Measurements from ENCODE around the gene ROPN1.
"Not testable (repeated sequence)": the region's sequence is repeated elsewhere in the genome, so short reads cannot be mapped to it uniquely, and the experiment has no call there.

Gene ROPN1

GRCh38 chr3:123997543-123997942 lies 5.6 kb upstream of the ROPN1 start:
- no peak for DNase-seq (ENCODE audit: low spot score)

GRCh38 chr3:123993818-123994217 lies 1.9 kb upstream of the ROPN1 start:
- no peak for DNase-seq (ENCODE audit: low spot score)

GRCh38 chr3:123986427-123986826 lies 5.5 kb downstream of the ROPN1 start:
- no peak for DNase-seq (ENCODE audit: low spot score)

DNA sequence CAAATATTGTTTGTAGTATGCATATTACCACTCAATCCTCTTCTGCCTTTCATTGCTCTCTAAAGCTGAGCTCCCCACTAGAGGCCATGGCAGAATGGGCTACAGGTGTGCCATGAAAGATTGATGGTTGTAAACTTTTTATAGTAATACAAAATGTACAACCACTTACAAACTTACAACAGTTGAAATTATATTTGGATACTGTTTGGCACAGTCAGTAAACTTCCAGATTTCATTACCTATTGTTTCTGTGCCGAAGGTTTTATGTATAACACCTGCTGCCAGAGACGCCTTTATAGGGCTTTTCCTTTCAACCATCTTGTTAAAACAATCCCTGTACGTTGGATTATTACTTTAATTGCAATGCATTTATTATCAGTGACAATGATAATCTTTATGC lies 7.0 kb downstream of the ROPN1 start:
- no peak for DNase-seq (ENCODE audit: low spot score)

DNA sequence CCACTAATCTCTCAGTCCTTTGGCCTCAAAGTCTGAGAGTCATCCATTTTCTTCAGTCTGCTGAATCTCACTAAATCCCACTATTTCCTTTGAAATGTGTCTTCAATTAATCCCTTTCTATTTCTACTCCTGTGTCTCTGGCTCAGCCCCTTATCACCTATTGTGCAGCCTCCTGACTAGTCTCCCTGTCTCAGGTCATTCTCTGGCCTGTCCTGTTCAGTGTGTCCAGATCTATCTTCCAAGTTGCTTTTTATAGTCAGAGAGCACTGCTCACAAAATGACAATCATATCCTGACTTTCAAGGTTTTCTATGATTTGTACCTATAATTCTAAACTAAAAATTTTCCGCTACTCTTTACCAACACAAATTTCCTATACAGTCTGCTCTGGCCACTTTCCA lies 7.6 kb downstream of the ROPN1 start:
- no peak for DNase-seq (ENCODE audit: low spot score)

GRCh38 chr3:123981317-123981716 lies 10.6 kb downstream of the ROPN1 start:
- DNase-seq (ENCODE audit: low spot score) = not testable (repeated sequence)

DNA sequence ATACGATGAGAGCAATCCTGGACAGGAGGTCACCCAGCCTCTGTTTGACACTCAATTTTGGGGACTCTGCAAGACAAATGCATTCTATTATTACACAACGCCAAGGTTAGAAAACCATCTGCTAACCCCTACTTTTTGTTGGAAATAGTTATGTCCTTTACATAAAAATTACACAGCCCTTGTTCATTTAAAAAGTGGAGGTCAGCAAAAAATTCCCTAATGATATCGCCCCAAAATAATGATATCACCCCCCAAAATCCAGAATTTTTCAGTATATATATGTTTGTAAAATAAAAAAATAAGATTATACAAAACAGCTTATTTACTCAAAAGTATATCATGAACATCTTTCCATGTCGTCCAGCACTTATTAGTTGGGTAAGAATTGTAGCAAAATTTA lies 11.4 kb downstream of the ROPN1 start:
- DNase-seq (ENCODE audit: low spot score) = no peak

GRCh38 chr3:123979525-123980501 lies 12.1 kb downstream of the ROPN1 start:
- peak; percentile 76 for DNase-seq (ENCODE audit: low spot score)

- not testable (repeated sequence) for DNase-seq (ENCODE audit: low spot score)
Measured at GRCh38 chr3:123976904-123977303, 15.0 kb downstream of the ROPN1 start.

DNA sequence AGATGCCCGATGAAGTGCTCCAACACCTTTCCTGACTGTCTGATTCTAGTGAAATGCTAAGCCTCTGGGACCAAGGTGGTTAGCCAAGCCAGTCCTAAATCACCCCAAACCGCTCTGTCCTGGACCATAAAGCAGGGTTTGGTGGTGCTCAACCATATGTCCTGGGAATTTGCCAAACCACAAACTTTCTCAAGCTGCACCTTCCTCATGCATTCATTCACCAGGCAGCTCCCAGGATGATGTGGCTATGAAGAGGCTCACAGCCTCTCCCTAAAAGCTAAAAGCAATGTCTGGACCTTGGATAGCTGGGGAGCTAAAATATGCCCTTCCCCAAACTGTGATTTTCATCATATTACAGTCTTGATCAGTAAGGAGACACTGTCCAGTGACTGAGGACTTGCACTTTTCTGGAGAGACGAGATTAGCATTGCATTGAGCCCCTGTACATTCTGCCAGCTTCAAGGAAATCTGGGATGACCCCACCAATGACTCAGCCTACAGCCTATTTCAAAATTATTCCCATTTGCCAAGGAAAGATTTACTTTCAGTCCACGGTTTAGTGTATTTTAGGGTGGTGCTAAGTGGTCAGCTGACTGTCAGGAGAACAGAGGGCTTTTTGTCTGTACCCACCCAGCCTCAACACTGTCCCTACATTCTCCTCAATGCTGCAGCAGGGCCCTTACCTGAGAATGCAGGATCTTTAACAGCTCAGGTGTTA lies 15.6 kb downstream of the ROPN1 start:
- DNase-seq (ENCODE audit: low spot score) = not testable (repeated sequence)

DNA sequence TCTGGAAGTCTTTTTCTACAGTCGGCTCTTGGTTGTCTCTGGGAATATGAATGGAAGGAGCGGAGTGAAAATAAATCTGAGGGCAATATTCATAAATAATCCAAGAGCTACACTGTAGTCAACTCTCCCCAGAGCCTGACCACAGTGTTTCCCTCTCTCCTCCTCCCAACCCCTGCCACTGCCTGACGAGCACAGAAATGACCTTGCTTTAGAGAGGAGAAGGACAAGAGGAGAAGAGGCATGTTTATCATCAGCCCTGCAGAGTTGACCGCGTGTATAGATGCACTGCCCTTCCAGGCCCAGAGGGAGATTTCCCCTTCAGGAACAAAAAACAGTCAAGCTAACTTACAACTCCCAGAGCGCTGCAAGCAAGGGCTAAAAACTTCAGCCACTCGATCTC lies 16.9 kb downstream of the ROPN1 start:
- not testable (repeated sequence) for DNase-seq (ENCODE audit: low spot score)

DNA sequence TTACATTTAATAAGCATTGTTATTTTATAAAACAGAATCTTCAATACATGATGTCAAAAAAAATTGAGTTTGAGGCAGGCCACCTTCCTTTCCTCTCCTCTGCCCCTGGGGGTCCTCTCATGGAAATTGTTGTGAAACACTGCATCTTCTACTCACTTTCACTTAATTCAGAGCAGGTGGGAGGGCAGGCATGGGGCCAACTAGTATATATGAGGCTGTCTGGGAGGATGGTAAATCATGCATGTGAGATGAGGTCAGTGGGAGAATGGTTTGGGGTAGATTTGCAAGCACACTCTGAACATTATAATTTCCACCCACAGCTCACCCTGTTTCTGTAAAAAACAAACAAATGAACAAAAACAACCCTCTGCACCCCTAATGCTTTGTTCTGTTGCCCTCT lies 20.5 kb downstream of the ROPN1 start:
- DNase-seq (ENCODE audit: low spot score) = no peak

GRCh38 chr3:123967260-123967659 lies 24.7 kb downstream of the ROPN1 start:
- DNase-seq (ENCODE audit: low spot score) = not testable (repeated sequence)

GRCh38 chr3:123966799-123967198 lies 25.1 kb downstream of the ROPN1 start:
- DNase-seq (ENCODE audit: low spot score) = not testable (repeated sequence)

DNA sequence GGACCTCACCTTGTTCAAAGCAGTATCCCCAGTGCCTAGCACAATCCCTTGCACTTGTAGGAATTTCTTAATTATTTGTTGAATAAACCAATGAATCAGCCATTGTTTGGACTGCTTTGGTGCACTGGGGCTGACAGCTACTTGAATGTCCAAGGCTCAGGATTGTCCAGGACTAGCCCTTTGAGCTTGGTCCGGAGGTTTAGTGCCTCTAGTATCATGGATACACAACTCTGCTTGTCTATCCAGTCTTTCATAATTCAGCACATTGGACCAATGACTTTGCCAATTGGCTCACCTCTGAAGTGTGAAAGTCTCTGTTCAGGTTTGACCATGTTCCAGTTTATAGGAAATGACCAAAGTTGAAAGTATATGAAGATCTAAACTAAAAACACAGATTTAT lies 27.1 kb downstream of the ROPN1 start:
- not testable (repeated sequence) for DNase-seq (ENCODE audit: low spot score)

- no peak for DNase-seq (ENCODE audit: low spot score)
Measured at GRCh38 chr3:123961508-123961856, 30.4 kb downstream of the ROPN1 start.

GRCh38 chr3:123960781-123961507 lies 31.0 kb downstream of the ROPN1 start, which contains the start of gene CCDC14:
Gene CCDC14 (minus strand): TSS chr3:123961229. CDS start chr3:123961173, 56 bp downstream.
- DNase-seq (ENCODE audit: low spot score) = peak; percentile 98

DNA sequence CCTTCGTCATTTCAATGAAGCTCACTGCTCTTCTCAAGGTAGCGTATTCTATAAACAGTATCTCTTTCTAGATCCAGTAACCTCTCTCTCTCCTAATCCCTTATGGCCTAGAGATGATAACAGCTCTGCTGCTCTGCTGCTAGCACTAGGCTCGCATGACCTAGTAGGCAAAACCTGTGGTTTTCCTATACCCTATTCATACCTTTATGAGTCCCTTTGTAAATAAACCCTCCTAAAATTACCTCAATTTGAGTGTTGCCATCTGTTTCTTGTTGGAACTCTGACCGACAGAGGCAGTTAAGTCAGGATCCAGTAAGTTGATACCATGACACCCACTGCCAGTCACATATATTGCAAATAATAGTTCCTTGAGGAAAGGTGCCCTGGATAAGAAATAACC lies 38.2 kb downstream of the ROPN1 start:
- no peak for DNase-seq (ENCODE audit: low spot score)

DNA sequence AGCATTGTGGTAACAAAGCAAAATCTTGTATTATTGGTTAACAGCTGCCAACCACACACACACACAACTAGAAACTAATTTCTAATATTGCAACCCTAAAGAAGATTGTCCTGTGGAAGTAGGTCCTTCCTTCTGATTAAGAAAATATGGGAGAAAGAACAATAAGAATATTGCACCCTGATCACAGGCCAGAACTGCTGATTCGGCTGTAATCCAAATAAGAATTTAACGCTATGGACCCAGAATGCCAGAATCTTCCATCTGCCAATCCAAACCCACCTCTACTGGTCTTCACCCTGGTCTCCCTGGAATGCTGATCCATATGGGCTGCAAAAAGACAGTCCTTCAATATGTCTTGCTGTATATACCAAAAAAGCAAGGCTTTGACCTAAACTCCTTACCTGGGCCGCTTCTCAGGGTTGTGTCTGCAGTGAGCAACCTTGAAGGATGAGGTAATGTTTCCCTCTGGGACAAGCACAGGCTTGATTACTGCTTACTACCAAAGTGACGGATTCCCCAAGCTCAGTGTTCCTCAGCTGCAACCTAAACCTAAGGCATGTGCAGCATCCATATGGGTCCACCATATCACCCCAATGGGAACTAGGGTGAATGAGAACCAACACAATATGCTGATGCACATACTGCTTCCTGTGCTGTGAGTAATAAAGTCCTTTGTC lies 38.9 kb downstream of the ROPN1 start:
- no peak for DNase-seq (ENCODE audit: low spot score)

DNA sequence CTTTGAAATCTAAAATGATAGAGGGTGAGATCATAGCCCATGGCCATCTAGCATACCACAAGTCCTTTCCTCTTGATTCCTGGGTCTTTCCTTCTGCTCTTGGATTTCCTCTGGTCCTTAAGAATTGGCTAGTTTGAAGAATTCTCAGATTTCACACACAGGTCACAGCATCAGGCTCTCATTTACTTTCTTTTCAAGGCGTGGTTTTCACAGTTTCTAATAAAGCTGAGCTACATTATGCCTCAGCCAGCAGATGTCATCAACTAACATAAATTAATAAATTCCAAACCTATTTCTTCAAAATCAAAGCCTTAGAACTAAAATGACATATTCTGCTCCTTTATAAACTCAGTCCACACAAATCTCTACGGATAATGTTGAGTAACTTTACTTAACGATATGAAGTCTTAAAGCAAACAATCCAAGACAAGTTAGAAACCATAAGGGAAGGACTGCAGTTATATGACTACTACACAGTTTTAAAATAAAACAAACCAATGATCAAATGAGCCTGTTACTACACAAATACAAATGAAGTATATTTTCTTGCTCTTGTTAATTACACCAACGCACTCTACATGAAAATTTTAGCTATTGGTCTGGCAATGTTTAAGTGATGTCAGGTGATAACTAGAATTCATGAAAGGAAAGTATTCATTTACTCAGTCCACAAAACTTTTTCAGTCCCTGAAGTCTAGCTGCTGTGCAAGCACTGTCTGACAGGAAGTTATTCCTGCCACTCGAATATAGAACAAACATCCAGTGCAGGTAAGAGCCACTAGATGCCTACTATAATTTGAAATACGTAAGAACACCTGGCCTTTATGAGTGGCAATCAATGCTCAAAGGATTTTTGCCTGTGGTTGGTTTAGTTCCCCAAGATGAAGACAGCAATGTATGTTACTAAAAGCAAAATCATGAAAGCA lies 40.1 kb downstream of the ROPN1 start:
- no peak for DNase-seq (ENCODE audit: low spot score)
